IPS DF 6.9 (cell line): ENCODE data around the gene EPB41.
"Not testable (repeated sequence)": the region's sequence is repeated elsewhere in the genome, so short reads cannot be mapped to it uniquely, and the experiment has no call there.

Source experiments
- DNase-seq: peaks from one replicate; pipeline ENCODE4 v3.0.0-alpha.2; 2013; ENCODE audit warnings: low read depth, low spot score
- H3K27ac ChIP-seq: one replicate; pipeline ENCODE4 v1.5.1; 2013; ENCODE audit warnings: low read length, control low read depth
- H3K27me3 ChIP-seq: 2 replicates; pipeline ENCODE4 v1.6.1; 2013; ENCODE audit warnings: mild to moderate bottlenecking, low read length; ENCODE audit not compliant: control insufficient read depth, insufficient read depth
- H3K36me3 ChIP-seq: 2 replicates; pipeline ENCODE4 v1.6.1; 2013; ENCODE audit warnings: low read length; ENCODE audit not compliant: control insufficient read depth, insufficient read depth
- H3K4me1 ChIP-seq: 2 replicates; pipeline ENCODE4 v1.6.1; 2013; ENCODE audit warnings: low read length; ENCODE audit not compliant: control insufficient read depth, insufficient read depth
- H3K4me3 ChIP-seq: 2 replicates; pipeline ENCODE4 v1.5.1; 2013; ENCODE audit warnings: mild to moderate bottlenecking, low read length
- H3K9me3 ChIP-seq: 2 replicates; pipeline ENCODE4 v1.6.1; 2013; ENCODE audit warnings: low read length, inconsistent platforms; ENCODE audit not compliant: control insufficient read depth, insufficient read depth
- WGBS: extraction: QIAGEN DNeasy Blood & Tissue Kit; methylation state at CpG from one replicate; pipeline ENCODE4 v1.1.7; 2013; ENCODE audit warnings: mixed read lengths, missing lambda C conversion rate; ENCODE audit not compliant: insufficient read length, insufficient coverage; 5-methylcytosine and 5-hydroxymethylcytosine counted together

Gene EPB41

GRCh38 chr1:29148656-29149491, 234.5 kb downstream of the EPB41 start:
- H3K27me3 ChIP-seq = no peaks in the 10 kb centered on the region
- H3K27ac ChIP-seq = no peak overlapping the region
- no peak overlapping the region for H3K4me3 ChIP-seq
- DNase-seq = no peak
- no CpG with 5 or more reads among the region's 35 CpGs for WGBS
- H3K4me1 ChIP-seq = no peaks in the 10 kb centered on the region
- peaks cover 29% of the 10 kb centered on the region for H3K36me3 ChIP-seq
- H3K9me3 ChIP-seq = no peaks in the 10 kb centered on the region

GRCh38 chr1:29150346-29150745, 236.0 kb downstream of the EPB41 start:
- not testable (repeated sequence) for H3K27ac ChIP-seq, DNase-seq, H3K9me3 ChIP-seq, H3K27me3 ChIP-seq, H3K4me3 ChIP-seq, H3K4me1 ChIP-seq
- peaks cover 29% of the 10 kb centered on the region for H3K36me3 ChIP-seq
- no CpG with 5 or more reads among the region's 9 CpGs for WGBS

DNA sequence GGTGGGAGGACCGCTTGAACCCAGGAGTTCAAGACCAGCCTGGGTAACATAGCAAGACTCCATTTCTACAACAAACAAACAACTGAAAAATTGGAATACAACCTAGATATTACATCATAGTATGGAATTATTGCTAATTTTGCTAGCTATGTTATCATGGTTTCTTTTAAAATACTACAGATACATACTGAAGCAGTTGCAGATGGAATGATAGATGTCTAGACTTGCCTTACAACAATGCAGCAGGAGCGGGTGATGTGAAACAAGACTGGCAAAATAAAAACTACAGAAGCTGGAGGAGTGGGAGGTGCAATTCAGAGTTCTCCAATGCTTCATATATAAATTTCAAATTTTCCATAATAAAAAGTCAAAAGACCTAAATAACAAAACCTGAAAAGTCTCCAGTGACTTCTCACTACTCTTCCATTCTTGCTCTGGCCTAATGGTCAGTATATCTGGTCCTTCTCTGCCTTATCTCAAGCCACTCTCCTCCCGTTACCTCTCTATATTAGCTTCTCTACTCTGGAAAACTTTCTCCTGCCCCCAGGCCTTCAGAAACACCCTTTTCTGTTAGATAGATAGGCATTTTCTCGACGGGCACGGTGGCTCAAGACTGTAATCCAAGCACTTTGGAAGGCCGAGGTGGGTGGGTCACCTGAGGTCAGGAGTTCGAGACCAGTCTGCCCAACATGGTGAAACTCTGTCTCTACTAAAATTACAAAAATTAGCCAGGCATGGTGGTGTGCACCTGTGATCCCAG, 237.9 kb downstream of the EPB41 start:
- H3K36me3 ChIP-seq = peaks cover 29% of the 10 kb centered on the region
- no peaks in the 10 kb centered on the region for H3K9me3 ChIP-seq
- DNase-seq = no peak
- no CpG with 5 or more reads among the region's 8 CpGs for WGBS
- no peaks in the 10 kb centered on the region for H3K4me1 ChIP-seq
- no peak overlapping the region for H3K4me3 ChIP-seq
- no peaks in the 10 kb centered on the region for H3K27me3 ChIP-seq
- H3K27ac ChIP-seq = no peak overlapping the region

GRCh38 chr1:29156543-29157268, 242.3 kb downstream of the EPB41 start:
- Histone ChIP-seq H3K27me3 (no peaks in the 10 kb centered on the region), H3K9me3 (no peaks in the 10 kb centered on the region), H3K36me3 (peaks cover 18% of the 10 kb centered on the region), H3K4me3 (no peak overlapping the region), H3K27ac (no peak overlapping the region), H3K4me1 (no peaks in the 10 kb centered on the region)
- DNase-seq = no peak
- no CpG with 5 or more reads among the region's 10 CpGs for WGBS

DNA sequence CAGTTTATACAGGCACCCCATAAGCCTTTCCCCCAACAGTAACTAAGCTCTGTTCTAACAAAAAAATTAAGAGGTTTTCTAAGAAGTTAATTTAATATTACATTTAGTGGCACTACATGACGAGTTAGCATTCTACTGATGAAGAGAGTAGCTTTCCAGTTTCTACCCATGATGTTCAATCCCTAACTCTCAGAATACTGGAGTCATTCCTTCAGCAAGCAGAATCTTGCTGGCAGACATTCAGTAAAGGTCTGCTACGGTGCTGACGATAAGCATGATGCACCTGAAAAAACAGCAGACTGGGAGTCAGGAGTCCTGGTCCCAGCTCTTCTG, 242.9 kb downstream of the EPB41 start:
- WGBS = no CpG with 5 or more reads among the region's 3 CpGs
- H3K27me3 ChIP-seq = no peaks in the 10 kb centered on the region
- H3K27ac ChIP-seq = no peak overlapping the region
- H3K36me3 ChIP-seq = peaks cover 18% of the 10 kb centered on the region
- DNase-seq = no peak
- H3K4me1 ChIP-seq = no peaks in the 10 kb centered on the region
- no peaks in the 10 kb centered on the region for H3K9me3 ChIP-seq
- no peak overlapping the region for H3K4me3 ChIP-seq

DNA sequence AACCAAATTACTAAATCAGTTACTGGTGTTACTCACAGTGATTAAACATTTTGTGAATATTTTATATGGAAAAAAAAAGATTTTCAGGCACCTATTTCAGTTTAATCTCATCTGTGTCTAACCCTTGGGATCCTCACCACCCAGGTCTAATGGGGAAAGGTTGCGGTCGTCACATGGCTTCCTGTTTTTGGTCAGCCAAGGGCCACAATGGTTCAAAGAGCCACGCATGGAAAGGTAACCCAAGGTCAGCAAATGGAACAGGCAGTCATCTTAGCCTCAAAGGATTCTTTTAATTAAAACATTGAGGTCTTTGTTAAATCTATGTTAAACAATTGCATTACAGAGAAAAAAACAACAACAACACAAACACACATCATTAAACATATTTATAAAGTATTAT, 245.4 kb downstream of the EPB41 start:
- Histone ChIP-seq H3K27me3 (no peaks in the 10 kb centered on the region), H3K4me1 (peaks cover 3% of the 10 kb centered on the region; the same call in 1 of the 2 replicates), H3K4me3 (no peak overlapping the region), H3K27ac (no peak overlapping the region), H3K36me3 (peaks cover 12% of the 10 kb centered on the region; the same call in 1 of the 2 replicates), H3K9me3 (no peaks in the 10 kb centered on the region)
- WGBS = no CpG with 5 or more reads among the region's 3 CpGs
- no peak for DNase-seq

GRCh38 chr1:29162025-29162424, 247.7 kb downstream of the EPB41 start:
- H3K4me3 ChIP-seq = no peak overlapping the region
- no peaks in the 10 kb centered on the region for H3K27me3 ChIP-seq
- DNase-seq = no peak
- peaks cover 20% of the 10 kb centered on the region; the same call in 1 of the 2 replicates for H3K36me3 ChIP-seq
- H3K27ac ChIP-seq = no peak overlapping the region
- WGBS = no CpG with 5 or more reads among the region's 4 CpGs
- H3K4me1 ChIP-seq = peaks cover 8% of the 10 kb centered on the region; the same call in 1 of the 2 replicates
- H3K9me3 ChIP-seq = no peaks in the 10 kb centered on the region

DNA sequence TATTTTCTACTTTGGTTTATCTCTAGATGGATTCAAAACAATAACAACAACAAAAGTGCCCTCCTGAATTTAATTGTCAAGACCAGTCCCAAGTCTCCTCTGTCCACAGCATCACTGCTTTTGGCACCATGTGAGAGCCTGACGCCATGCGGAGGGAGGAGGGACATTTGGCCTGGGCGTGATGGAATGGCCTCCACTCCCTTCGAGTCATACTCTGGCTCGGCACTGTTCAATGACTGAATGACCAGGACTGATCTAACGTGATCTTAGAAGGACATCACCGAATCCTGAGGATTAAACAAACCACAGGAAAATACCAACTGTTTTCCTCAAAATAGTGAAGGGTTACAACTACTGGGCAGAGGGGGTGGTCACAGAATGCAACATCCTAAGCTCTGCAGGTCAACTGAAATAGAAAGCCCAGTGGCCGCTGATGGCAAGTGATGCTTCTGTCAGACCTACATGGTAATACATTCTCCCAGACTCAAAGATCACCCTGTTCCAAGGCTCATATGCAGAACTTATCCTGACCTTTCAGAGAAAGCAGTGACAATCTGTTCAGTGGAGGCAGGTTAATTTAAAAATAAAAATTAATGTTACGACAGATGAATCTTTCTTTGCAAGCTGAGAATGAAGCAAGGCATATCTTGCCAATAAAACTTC, 248.2 kb downstream of the EPB41 start:
- DNase-seq = no peak
- H3K9me3 ChIP-seq = no peaks in the 10 kb centered on the region
- H3K27me3 ChIP-seq = no peaks in the 10 kb centered on the region
- peaks cover 8% of the 10 kb centered on the region; the same call in 1 of the 2 replicates for H3K4me1 ChIP-seq
- H3K27ac ChIP-seq = no peak overlapping the region
- no peak overlapping the region for H3K4me3 ChIP-seq
- H3K36me3 ChIP-seq = peaks cover 20% of the 10 kb centered on the region; the same call in 1 of the 2 replicates
- WGBS = no CpG with 5 or more reads among the region's 9 CpGs

GRCh38 chr1:29164588-29164987, 250.2 kb downstream of the EPB41 start:
- no peak for DNase-seq
- peaks cover 8% of the 10 kb centered on the region; the same call in 1 of the 2 replicates for H3K4me1 ChIP-seq
- no peaks in the 10 kb centered on the region for H3K9me3 ChIP-seq
- no peak overlapping the region for H3K27ac ChIP-seq
- no peak overlapping the region for H3K4me3 ChIP-seq
- no peaks in the 10 kb centered on the region for H3K27me3 ChIP-seq
- H3K36me3 ChIP-seq = peaks cover 13% of the 10 kb centered on the region; the same call in 1 of the 2 replicates
- no CpG with 5 or more reads among the region's 4 CpGs for WGBS
